ENCODE measurements around the gene PHLDA1. TPM values are rescaled to one million over a fixed set of nuclear protein-coding genes. Genes with fewer than 3 reads are reported as not detected.
"Not testable (repeated sequence)": the region's sequence is repeated elsewhere in the genome, so short reads cannot be mapped to it uniquely, and the experiment has no call there.

The PHLDA1 gene
- total and polyA plus RNA-seq, 2 donors (not counting 3 experiments of a cell fraction or from before 2014, with no cell fraction given) = 14.1 to 30.8 TPM

GRCh38 chr12:75990189-75990912 is 41.2 kb downstream of the PHLDA1 start:
- dilution Hi-C loops (cut with MboI; ENCODE audit: extremely low pct_ligation_motif_present, low sequenced_read_pairs) (no loop called here), intact Hi-C loops (cut with micrococcal nuclease) (no loop called here)
- Histone ChIP-seq H3K27ac (ENCODE audit: insufficient read depth, low read depth, low read length) (no peak overlapping the region), H4K20me1 (replicated peaks; ENCODE audit: control insufficient read depth, extremely low read depth, insufficient read depth, low read length) (no peaks in the 10 kb centered on the region), H3K9me1 (replicated peaks; ENCODE audit: control insufficient read depth, extremely low read depth, insufficient read depth, low read length) (no peaks in the 10 kb centered on the region), H3K9me3 (replicated peaks; ENCODE audit: control insufficient read depth, insufficient read depth, low read length) (no peaks in the 10 kb centered on the region), H3K4me3 (replicated peaks in 1 of 3; ENCODE audit: insufficient read depth in 1 of 3, low read depth in 1 of 3, low read length in 3 of 3) (no peak overlapping the region), H2AFZ (ENCODE audit: low read depth, low read length) (no peak overlapping the region), H3K27me3 (ENCODE audit: control insufficient read depth in 2 of 2, insufficient read depth in 2 of 2, low read length in 2 of 2) (no peaks in the 10 kb centered on the region), H3K36me3 (ENCODE audit: control insufficient read depth in 2 of 2, extremely low read depth in 1 of 2, insufficient read depth in 2 of 2, low read length in 2 of 2) (no peaks in the 10 kb centered on the region), H3K79me2 (ENCODE audit: control insufficient read depth, insufficient read depth, low read length) (no peaks in the 10 kb centered on the region), H3K4me2 (ENCODE audit: insufficient read depth, low read length) (no peak overlapping the region), H3K4me1 (ENCODE audit: control insufficient read depth, extremely low read depth, insufficient read depth, low read length) (no peaks in the 10 kb centered on the region), H3K9ac (replicated peaks; ENCODE audit: extremely low read depth, insufficient read depth, low read length) (no peak overlapping the region)
- no TSS peak for BruUV-seq (replicated peaks)
- POLR2A ChIA-PET = no interaction called here
- CTCF ChIA-PET = no interaction called here
- TF ChIP-seq JUN (IDR thresholded peaks at IDR 0.05; ENCODE audit: borderline replicate concordance, insufficient read depth, insufficient read length, low read depth) (no peak), POLR2A (IDR thresholded peaks at IDR 0.05; ENCODE audit: low read depth, low read length) (no peak), FOS (IDR thresholded peaks at IDR 0.05; ENCODE audit: borderline replicate concordance, insufficient read depth, low read length) (no peak), MAX (IDR thresholded peaks at IDR 0.05; ENCODE audit: insufficient read depth, insufficient read length) (no peak), MYC (IDR thresholded peaks at IDR 0.05; ENCODE audit: low read depth, low read length) (no peak), CTCF (IDR thresholded peaks at IDR 0.05; ENCODE audit: extremely low read depth in 1 of 2, insufficient read depth in 1 of 2, low read depth in 1 of 2, low read length in 2 of 2) (no peak), GATA2 (IDR thresholded peaks at IDR 0.05; ENCODE audit: insufficient read depth, insufficient read length, low read depth, low read length) (no peak), POLR2AphosphoS5 (IDR thresholded peaks at IDR 0.05; ENCODE audit: insufficient read depth, low read depth, low read length) (no peak), EZH2 (IDR thresholded peaks at IDR 0.05; ENCODE audit: borderline replicate concordance, low read depth, low read length, severe bottlenecking) (no peak)
- FAIRE-seq (no peak), DNase-seq (ENCODE audit: low read depth, low spot score) (no peak)

- CTCF ChIA-PET; intact Hi-C loops (cut with micrococcal nuclease); H3K27me3 ChIP-seq (ENCODE audit: control insufficient read depth in 2 of 2, insufficient read depth in 2 of 2, low read length in 2 of 2); H3K36me3 ChIP-seq (ENCODE audit: control insufficient read depth in 2 of 2, extremely low read depth in 1 of 2, insufficient read depth in 2 of 2, low read length in 2 of 2); H3K4me1 ChIP-seq (ENCODE audit: control insufficient read depth, extremely low read depth, insufficient read depth, low read length); H4K20me1 ChIP-seq (replicated peaks; ENCODE audit: control insufficient read depth, extremely low read depth, insufficient read depth, low read length); H3K9ac ChIP-seq (replicated peaks; ENCODE audit: extremely low read depth, insufficient read depth, low read length); H3K9me1 ChIP-seq (replicated peaks; ENCODE audit: control insufficient read depth, extremely low read depth, insufficient read depth, low read length); POLR2A ChIA-PET; H3K4me3 ChIP-seq (replicated peaks in 1 of 3; ENCODE audit: insufficient read depth in 1 of 3, low read depth in 1 of 3, low read length in 3 of 3); FAIRE-seq; H3K79me2 ChIP-seq (ENCODE audit: control insufficient read depth, insufficient read depth, low read length); H3K9me3 ChIP-seq (replicated peaks; ENCODE audit: control insufficient read depth, insufficient read depth, low read length); dilution Hi-C loops (cut with MboI; ENCODE audit: extremely low pct_ligation_motif_present, low sequenced_read_pairs); H3K4me2 ChIP-seq (ENCODE audit: insufficient read depth, low read length); H2AFZ ChIP-seq (ENCODE audit: low read depth, low read length); BruUV-seq (replicated peaks); H3K27ac ChIP-seq (ENCODE audit: insufficient read depth, low read depth, low read length); DNase-seq (ENCODE audit: low read depth, low spot score): not testable (repeated sequence)
These were observed 43.9 kb downstream of the PHLDA1 start for GRCh38 chr12:75987709-75988108.
